GM18519 (cell line): Measurements from ENCODE around the gene TSPAN5.

Experiments
- ATAC-seq: cut with Tn5 transposase; IDR thresholded peaks from one replicate; pipeline ENCODE4 v1.9.1; 2021; ENCODE audit warnings: mild to moderate bottlenecking, moderate library complexity; ENCODE audit not compliant: unreplicated experiment, low FRiP score

Gene TSPAN5

DNA sequence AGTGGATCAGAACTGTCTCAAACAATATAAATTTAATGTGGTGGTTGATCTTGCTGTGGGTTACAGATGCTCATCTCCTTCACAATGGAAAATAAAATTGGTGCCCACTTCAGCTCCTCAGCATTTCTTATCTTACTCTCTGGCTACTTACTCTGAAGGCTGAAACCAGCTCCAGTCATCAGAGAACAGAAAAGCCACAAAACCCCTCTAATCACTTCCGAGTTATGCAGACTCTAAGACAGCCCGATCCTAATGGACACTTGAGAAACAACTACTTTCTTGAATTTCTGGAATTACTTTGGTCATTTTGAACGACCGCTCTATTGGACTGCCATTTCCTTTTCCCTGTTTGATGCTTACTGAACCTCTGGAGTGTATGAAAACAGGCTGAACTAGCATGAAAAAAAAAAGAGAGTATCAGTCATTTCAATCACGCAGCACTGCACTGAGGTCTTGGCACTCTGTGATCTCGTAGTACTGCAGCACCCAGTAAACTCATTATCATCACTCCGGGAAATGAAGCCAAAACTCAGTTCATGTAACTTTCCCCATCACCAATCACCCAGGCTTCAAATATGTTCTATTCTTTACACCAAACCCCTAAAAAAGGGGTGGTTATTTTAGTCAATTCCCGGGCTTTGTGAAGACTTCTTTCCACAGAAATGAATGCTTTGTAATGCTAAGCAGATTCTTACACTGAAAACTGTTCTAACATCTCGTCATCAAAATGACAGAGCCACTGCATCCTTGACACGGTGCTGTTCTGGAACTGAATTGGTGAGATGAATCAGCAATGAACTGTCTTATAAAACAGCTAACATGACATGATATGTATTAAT lies 54.5 kb downstream of the TSPAN5 start:
- ATAC-seq: no peak

DNA sequence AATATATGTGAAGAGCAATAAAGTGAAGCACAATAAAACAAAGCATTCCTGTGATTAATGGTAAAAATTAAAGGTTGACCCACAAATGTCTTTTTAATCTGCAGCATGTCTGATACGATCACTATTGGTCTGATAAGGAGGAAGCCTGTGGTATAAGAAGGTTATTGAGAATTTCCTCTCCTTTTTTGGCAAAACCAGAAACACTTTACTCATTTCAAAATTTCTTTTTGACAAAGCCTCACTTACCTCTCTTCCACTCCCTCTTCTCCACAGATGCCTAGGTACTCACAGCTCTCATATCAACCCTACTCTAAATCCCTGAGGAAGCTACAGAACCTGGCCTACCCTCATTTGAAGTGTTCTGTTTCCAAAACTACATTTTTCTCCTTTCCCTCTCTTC lies 56.1 kb downstream of the TSPAN5 start:
- no peak for ATAC-seq

DNA sequence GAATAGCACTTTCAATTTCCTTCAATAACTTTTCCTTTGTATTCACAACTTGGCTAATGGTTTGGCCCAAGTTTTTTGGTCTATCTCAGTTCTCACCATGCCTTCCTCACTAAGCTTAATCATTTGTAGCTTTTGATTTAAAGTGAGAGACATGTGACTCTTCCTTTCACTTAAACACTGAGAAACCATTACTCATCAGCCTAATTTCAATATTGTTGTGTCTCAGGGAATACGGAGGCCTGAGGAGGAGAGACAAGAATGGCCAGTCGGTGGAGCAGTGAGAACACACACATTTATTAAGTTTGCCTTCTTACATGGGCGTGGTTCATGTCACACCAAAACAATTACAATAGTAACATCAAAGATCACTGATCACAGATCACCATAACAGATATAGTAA lies 56.7 kb downstream of the TSPAN5 start:
- ATAC-seq: peak; percentile 49

DNA sequence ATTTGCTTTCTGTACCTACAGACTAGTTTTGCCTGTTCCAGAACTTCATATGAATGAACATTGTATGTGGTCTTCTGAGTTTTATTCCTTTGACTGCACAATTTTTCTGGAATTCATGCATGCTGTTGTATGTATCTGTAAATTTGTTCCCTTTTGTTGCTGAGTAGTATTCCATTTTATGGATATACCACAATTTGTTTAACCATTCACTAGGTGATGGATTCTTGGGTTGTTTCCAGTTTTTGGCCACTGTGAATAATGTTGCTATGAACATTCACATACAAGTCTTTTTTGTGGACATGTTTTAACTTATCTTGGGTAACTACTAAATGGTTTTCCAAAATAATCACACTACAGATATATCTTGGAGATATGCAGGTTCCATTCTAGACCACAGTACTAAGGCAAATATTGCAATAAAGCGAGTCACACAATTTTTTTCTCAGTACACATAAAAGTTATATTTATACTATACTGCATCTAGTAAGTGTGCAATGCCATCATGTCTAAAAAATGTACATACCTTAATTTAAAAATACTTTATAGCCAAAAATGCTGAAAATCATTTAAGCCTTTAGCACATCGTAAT lies 58.7 kb downstream of the TSPAN5 start:
- ATAC-seq: no peak

DNA sequence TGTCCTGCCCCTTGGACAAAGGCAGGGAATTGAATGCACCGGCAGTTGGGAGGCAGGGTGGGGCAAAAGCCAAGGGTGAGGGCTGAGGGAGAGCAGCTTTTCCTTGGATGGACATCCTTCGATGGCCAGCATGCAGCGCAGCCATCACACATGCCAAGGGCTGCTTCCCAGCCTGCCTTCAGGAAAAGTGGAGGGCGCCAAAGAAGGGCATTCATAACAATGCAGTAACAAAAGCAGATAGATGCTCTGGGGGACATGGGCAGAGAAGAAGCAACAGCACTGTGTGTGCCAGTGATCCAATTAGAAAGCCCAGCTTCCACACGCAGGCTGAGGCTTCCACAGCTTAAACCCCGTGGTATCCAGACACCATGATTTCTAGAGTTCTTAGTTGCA lies 71.5 kb downstream of the TSPAN5 start:
- ATAC-seq: no peak

DNA sequence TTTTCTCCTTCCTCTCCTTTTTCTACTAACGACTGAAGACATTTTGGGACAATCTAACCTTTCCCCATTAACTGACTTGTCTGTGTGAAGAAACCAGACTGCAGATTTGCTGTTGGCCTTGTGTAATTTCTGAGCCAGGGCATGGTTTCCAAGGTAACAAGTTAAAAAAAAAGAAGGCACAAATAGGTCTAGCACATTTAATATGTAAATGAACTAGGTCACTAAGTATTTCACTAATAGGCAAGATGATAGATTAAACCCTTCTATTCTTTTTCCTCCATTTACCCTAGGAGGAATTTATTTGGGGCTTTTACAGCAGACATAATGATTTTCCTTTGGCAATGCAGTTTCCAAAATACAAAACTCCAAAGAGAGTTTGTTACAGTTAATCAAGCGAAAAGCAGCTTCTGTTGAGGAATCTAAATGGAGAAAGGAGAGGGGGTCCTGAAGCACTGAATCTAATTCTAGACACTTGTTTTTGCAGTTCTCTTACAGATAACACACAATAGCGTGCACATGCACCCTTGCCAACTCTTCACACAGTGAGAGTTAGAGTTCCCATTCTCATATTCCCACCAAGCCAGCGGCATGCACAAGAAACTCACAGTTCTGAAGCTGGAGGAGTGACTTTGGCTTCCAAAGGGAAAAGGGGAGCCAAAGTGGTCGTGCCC lies 72.0 kb downstream of the TSPAN5 start:
- no peak for ATAC-seq

DNA sequence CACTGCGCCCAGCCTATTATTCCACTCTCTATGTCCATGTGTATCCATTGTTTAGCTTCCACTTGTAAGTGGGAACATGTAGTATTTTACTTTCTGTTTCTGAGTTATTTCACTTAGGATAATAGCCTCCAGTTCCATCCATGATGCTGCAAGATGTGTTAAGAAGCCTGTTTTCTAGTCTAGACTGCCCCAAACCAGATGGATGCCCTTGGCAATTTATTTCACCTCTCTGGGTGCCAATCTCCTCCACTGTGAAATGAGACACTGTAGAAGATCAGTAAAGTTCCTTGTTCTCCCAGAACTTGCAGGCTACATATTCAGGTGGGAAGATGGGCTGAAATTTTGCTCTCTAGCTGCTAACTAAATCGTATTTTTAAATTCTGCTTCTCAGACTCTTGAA lies 72.8 kb downstream of the TSPAN5 start:
- ATAC-seq: no peak

DNA sequence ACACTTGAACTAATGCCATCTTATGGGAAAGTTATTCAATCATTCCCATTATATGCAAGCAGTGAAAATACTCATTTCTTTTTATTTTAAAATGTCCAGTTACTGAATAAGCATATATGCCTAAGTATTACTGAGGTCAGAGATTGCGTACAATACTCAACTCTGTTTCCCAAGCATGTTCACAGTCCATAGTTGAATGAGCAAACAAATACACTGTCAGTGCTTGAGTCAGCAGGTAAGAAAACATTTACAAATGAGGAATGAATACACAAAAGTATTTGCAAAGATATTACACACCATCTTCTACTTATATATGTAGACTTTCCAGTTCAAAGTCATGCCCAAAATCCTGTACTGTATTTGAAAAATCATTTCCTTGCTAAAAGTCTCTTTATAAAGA lies 74.1 kb downstream of the TSPAN5 start:
- no peak for ATAC-seq

DNA sequence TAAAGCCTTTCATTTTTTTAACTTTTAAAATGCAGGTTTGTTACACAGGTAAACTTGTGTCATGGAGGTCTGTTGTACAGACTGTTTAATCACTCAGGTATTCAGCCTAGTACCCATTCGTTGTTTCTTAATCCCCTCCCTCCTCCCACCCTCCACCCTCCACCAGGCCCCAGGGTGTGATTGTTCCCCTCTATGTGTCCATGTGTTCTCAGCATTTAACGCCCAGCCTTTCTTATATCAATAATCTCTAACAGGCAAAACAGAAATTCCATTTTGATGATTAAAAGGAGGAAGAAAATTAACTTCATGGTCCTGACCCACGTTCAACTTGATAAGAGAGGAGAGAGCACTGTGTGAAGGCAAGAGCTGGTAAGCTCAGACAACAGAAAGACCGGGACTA lies 75.1 kb downstream of the TSPAN5 start:
- no peak for ATAC-seq

DNA sequence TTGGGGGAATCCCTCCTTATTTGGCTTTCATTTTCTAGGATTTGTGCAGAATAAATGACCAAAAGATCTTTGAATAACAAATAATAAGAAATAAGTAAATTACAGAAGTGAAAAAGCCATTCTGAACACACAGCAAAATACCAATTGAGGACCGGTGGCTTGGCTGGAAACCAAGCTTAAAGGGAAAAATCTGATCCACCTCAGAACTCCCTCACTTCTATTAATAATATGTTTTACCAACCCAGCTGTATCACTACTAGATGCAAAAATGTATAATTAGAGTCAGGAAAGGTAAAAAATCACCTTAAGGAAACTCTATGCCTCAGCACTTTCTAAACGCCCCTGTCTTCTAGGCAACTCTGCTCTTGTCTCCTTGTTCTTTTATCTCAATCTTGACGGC lies 77.3 kb downstream of the TSPAN5 start:
- no peak for ATAC-seq

DNA sequence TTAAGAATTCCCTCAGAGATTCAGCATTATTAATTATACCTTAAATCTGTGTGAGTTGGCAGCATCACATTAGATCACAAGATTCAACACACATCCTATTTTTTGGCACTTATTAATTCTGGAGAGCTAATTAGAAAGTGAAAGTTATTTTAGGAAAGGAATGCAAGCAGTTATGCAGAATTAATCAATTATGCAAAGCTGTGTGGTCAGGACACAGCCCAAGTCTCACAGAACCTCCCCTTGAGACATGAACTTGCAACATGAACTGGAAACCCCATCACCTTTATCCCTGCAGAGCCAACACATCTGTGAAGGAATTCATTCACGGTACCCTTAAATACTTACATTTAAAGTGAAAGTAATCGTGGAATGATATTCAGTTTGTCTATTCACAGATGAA lies 80.5 kb downstream of the TSPAN5 start:
- no peak for ATAC-seq

DNA sequence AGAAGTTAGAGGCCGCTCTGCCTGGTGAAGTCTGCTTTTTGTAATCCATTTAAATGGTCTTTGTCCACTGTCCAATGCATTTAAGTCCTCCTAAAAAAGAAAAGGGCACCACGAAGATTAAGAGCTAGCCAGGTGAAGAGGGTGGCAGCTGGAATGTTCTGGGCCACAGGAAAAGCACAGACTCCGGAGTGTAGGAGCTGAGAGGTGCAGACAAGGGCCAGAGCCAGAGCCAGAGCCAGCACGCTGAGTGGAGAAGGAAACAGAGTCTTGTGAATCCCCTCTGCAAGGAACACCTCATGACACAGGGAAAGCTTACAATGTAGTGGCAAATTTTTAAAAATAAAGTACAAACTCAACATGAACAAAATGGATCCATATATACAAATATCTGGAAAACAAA lies 83.6 kb downstream of the TSPAN5 start:
- ATAC-seq: no peak

DNA sequence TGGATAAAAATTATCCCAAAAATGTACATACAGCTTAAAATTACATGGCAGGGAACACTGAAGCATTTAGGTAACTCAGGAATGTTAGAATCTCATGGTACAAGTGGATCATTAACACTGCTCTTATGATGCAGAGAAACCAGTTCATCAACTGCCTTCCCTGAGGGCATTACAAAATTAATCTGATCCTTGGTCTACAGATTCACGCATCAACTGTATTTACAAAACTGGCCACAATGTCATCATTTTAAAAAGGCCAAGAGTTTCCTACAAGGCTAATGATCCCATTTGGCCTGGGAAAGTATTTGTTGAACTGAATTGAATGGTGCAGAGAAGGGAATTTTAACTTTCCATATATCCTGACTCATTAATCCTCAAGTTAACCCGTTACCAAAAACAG lies 84.6 kb downstream of the TSPAN5 start:
- no peak for ATAC-seq

DNA sequence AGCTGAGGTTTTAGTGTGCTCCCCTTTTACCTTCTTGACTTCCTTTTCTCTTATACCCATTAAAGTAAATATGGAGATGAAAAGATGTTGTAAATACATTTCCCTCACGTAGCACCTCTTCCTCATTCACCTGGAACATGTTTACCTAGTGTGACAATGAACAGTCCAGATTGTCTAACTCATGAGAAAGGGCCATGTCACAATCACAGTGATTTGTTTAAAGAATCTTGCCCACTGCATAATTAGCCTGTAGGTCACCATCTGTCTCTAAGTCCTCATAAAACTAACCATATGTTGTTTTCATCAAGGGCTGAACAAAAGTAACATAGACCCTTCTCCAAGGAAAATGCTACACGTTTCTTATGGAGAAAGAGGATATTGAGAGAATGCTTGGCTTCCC lies 85.7 kb downstream of the TSPAN5 start:
- ATAC-seq: no peak

DNA sequence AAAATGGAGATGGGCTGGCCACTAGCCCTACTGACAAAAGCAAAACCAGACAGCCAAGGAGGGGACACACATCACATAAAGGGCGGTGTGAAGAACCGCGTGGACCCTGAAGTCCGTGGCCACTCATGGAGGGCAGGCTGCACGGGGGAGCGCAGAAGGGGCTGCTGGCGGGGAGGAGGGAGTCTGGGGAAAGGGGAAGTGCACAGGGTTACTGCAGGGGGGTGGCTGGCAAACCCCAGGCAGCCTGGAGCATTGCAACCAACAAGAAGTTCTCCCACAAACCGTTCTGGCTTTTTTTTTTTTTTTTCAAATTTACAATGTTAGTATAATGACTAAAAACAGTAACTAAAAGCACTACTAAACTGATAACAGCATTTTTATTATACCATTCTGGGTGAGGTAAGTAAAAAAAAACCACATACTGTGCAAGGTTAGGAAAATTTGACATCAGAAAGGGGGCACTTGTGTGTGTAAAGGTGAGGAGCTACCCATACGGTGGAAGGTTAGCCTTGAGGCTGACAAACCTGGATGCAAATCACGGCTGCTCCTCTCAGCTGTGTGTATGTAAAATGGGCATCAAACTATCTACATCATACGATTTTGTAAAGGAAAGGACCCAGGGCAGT lies 87.1 kb downstream of the TSPAN5 start:
- ATAC-seq: no peak

DNA sequence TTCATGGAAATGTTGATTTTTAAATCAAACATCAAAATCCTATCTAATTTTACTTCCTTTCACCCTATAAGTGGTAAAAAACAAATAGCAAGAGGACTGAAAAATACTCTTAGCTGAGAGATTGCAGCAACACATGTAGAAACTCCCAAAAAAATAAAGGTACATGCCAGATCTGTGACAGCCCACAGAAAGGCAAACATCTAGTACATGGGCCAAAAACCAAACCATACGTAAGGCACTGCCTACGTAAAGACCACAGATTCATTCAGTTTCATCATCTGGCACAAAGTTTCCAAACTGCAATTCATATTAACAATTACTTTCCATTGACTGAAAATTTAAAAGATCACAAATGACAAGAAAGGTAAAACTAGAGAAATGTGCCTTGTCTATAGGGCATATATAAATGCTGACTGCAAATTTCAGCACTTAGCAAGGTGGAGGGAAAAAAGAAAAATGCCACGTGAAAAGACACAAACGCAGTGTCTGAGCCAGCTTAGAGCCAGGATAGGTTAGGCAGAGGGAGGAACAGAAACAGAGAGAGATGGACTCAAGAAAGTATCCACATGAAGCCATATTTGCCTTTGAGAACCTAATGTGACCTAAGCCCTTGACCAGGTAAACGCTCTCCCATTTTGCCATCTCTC lies 88.1 kb downstream of the TSPAN5 start:
- no peak for ATAC-seq

DNA sequence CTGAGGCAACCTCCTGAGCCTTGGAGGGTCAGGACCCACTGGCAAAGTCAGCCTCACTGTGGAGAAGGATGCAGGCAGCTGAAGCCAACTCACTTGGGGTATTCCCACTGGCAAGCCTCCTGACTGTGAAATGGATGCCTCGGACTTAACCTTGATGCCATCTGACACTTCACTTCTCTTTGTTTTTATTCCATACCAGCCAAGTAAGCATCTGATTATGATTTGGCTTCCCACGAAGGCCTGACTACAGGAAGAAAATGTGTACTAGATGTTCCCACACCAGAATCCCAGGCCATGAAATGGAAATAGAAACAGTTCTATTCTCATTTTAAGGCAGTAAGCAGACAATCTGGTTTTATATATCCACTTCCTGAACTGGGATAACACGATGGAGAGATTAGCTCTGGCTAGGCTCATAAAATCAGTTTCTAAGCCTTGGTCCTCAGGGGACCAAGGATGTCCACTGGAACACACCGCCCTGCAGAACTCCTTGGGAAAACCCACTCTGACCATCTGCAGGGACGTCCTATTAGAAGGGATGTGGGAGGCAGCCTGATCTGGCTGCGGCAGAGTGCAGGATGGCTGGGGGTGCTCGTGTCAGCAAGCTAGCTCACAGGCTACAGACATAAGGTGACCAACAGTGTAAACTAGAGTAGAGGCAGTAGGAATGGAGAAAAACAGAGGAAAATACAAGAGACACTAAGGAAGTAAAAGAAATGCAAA lies 89.3 kb downstream of the TSPAN5 start:
- no peak for ATAC-seq

DNA sequence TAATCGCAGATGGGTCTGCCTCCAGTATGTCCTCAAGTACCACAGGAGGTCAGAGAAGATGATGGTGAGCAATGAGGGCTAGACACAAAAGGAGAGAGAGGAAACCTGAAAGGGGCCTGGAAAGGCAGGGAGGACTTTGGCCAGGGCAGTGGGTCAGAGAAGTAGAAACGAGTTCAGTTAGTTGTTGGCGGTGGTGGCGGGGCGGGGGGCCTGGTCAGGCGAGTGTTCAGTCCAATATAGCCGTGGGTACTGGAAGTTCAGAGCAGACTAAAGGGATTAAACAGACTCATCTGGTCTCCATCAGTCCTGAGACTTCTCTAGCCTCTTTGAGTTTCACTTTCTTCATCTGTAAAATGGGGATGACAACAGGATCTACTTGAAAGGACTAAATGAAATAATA lies 90.8 kb downstream of the TSPAN5 start:
- ATAC-seq: no peak

DNA sequence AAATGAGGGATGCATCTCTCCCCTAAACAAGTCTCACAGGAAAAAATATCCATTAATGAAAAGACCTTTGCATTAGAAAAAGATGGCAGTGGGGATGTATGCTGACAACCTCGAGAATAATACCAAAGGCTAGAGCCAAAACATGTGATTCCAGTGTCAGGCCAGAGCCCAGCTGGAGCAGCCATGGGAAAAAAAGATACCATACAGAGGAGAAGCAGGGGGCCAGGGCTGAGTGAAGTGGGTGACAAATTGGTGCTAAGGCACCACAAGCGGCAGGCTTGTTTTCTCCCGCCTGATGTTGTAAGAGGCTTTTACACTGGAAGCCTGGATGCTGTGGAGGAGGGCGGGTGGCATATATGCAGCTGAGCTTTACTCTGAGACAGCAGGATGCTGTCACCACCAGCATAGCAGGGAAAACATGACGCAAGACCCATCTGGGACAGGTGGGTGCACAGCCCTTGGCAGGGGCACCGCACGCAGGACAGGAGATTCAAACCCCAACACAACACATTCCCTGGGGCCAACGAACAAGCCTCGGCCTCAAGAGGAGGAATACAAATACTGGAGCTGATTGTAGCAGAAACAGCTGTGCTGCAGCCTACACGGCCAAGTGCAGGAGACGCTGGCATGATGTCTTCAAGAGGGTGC lies 91.9 kb downstream of the TSPAN5 start:
- ATAC-seq: no peak
